Skin of body (tissue), 2 donors: ENCODE results near the gene HERC4. TPM values are rescaled to one million over a fixed set of nuclear protein-coding genes. Genes with fewer than 3 reads are reported as not detected.

Experiments used
- DNase-seq: peaks from one replicate; lab custom pipeline; 2025; lab: John Stamatoyannopoulos, UW
- total RNA-seq: library from RNA; depleted of rRNA; stranded (reverse); fragments of >200 nt; gene quantifications from one replicate; pipeline ENCODE4 v1.2.3, GENCODE V29; 2014

HERC4 gene, protein sequence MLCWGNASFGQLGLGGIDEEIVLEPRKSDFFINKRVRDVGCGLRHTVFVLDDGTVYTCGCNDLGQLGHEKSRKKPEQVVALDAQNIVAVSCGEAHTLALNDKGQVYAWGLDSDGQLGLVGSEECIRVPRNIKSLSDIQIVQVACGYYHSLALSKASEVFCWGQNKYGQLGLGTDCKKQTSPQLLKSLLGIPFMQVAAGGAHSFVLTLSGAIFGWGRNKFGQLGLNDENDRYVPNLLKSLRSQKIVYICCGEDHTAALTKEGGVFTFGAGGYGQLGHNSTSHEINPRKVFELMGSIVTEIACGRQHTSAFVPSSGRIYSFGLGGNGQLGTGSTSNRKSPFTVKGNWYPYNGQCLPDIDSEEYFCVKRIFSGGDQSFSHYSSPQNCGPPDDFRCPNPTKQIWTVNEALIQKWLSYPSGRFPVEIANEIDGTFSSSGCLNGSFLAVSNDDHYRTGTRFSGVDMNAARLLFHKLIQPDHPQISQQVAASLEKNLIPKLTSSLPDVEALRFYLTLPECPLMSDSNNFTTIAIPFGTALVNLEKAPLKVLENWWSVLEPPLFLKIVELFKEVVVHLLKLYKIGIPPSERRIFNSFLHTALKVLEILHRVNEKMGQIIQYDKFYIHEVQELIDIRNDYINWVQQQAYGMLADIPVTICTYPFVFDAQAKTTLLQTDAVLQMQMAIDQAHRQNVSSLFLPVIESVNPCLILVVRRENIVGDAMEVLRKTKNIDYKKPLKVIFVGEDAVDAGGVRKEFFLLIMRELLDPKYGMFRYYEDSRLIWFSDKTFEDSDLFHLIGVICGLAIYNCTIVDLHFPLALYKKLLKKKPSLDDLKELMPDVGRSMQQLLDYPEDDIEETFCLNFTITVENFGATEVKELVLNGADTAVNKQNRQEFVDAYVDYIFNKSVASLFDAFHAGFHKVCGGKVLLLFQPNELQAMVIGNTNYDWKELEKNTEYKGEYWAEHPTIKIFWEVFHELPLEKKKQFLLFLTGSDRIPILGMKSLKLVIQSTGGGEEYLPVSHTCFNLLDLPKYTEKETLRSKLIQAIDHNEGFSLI
- total RNA-seq = 77.9 TPM

DNA sequence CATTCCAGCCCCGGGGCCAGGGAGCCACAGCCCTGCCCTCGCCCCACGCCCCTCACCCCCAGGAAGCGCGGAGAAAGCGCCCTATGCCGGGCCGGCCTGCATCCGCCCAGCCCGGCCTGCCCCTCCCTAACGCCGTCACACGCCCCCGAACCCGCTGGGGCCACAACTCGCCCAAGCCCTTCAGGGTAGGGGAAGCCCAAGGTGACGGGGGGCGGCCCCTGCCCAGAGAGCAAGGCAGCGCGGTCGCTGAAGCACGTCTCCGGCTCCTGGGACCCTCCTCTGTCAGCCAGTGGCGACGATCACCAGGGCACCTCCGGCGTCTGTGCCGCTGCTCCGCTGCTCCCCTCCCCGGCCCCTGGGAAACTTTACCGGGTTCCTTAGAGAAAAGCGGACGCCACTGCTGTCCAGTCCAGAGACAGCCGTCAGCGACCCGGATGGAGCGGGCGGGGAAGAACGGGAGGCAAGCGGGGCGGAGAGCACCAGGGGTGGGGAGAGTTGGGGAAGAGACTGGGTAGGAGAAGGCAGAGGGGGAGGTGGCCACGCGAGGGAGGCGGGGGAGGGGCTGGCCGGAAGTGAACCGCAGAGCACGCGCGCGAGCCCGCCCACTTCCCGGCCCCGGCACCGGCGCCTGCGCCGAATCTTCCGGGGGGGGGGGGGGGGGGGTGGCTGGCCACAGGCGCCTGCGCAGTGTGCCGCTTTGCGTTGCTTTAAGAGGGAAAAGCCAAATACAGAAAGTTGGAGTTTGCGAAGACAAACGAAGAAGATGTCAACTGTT, at the start of gene HERC4:
Gene HERC4 (minus strand): TSS at position 509 of the 775 bp plus-strand sequence. CDS start 2,175 bp downstream, outside the sequence.
- peak; percentile 94 for DNase-seq

DNA sequence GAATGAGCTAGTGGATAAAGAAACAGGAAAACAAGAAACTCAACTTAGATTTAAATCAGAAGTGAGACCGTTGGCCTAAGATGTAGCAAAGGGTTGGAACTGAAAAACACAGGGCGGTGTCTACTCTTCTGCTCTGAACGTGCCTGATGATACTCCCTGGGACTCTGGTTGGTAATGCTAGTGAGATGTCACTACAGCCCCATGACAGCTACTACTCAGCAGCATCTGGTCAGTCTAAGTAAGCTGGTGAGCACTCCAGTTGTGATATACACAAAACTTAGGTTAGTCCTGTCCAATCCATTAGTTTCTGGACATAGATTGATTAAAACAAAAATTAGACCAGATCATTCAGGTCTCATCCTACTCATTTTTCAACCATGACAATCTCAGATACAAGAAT, 49.6 kb upstream of the HERC4 start:
- no peak for DNase-seq

DNA sequence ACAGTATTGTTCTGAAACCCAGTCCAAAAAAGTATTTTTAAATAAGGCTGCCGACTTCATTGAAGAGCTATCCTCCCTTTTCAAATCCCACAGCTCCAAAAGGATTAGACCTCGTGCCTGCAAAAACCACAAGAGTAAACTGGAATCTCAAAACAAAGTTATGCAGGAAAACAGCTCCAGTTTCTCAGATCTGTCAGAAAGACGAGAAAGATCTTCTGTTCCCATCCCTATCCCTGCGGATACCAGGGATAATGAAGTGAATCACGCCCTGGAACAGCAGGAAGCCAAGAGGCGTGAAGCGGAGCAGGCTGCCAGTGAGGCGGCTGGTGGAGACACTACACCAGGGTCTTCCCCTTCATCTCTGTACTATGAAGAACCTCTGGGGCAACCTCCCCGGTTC, 46.8 kb upstream of the HERC4 start:
- no peak for DNase-seq

DNA sequence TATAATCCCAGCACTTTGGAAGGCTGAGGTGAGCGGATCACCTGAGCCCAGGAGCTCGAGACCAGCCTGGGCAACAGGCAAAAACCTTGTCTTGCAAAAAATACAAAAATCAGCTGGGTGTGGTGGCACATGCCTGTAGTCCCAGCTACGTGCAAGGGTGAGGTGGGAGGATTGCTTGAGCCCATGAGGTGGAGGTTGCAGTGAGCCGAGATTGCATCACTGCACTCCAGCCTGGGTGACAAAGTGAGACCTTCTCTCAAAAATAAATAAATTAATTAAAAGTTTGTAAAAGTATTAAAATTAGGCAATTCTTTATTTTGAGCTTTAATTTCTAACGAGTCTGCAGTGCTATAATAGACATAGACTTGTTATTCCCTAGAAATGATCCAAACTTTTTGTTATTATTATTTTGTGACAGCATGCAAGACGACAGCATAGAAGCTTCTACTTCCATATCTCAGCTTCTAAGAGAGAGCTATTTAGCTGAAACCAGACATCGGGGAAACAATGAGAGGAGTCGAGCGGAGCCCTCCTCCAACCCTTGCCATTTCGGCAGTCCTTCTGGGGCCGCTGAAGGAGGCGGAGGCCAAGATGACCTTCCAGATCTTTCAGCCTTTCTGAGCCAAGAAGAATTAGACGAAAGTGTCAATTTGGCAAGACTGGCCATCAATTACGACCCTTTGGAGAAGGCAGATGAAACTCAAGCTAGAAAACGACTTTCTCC, 46.1 kb upstream of the HERC4 start:
- no peak for DNase-seq

DNA sequence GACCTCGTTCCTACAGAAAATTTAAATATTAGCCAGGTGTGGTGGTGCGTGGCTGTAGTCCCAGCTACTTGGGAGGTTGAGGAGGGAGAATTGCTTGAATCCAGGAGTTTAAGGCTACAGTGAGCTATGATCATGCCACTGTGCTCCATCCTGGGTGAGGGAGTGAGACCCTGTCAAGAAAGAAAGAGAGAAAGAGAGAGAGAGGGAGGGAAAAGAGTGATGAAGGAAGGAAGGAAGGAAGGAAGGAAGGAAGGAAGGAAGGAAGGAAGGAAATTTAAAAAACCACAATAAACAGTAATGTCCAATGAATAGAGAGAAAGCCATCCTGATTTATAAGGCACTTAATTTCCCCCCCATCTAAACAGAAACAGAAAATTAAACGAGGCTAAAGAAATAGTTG, 43.6 kb upstream of the HERC4 start:
- no peak for DNase-seq

DNA sequence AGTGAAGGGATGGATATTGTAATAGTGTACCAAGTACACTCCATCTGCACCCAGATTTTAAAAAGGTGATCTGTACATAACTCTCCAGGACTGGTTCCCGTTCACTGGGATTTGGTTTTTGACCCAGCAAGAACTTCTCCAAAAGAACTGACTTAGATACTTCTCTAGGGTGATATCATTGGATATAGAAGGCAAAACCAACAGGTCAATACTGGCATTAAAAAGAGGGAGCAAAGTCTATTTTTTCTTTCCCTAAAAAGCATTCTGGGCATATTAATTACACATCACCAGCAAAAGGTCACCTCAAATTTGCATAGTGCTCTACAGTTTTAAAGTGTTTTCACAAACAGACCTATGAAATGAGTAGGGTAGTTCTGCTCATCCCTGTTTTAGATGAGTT, 37.8 kb upstream of the HERC4 start:
- no peak for DNase-seq

DNA sequence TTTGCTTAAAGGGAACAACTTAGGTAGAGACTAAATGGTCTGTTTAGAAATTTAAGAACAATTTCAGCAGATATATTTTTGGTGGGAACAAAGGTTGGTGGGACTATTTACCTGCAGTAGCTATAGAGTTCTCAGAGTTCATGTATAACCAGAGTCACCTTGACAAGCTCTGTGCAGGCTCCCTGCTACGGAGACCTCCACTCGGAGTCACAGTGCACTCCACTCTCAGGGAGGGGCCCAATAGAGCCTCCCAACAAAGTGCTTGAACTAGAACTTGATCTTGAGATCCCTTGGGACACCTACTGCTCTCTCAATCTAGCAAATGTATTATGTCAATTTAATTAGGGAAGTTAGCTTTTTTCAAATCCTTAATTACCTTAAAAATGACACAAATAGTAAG, 36.5 kb upstream of the HERC4 start:
- no peak for DNase-seq

DNA sequence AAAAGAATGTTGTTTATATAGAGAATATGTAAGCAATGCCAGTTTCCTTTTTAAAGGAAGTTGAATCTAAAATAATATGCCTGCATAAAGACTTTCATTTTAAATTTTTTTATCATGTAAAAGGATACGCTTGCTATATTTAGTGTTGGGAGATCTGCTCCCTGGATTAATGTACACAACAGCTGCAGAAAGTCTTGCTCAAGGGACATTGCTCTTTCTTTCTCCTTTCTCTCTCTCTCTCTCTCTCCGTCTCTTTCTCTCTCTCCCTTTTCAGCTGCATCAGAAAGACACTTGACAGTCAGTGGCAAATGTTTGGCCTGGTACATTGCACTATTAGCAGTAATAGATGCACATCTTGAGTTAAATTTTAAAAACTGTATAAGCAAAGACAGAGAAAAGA, 34.9 kb upstream of the HERC4 start:
- peak; percentile 21 for DNase-seq

DNA sequence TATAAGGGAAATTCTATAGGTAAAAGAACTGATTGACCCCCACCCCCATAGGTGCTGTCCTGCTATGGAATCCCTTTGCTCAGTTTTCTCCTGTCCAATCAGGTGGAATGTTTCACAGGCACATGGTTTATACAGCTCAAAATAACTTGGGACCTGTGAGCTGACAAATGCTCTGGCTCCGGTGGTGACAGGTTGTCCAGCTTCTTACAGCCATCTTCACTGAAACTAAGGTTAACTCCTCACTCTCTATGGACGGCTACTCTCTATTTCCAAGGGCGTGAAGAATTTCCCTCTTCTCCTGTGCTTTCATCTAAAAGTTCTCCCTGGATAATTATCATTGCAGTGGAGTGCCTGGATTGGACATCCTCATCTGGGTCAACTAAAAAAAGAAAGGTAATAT, 34.2 kb upstream of the HERC4 start, which contains the start of gene MYPN:
Gene MYPN (plus strand): TSS at position 158 of the 400 bp plus-strand sequence. CDS start 11,951 bp downstream, outside the sequence.
- no peak for DNase-seq

DNA sequence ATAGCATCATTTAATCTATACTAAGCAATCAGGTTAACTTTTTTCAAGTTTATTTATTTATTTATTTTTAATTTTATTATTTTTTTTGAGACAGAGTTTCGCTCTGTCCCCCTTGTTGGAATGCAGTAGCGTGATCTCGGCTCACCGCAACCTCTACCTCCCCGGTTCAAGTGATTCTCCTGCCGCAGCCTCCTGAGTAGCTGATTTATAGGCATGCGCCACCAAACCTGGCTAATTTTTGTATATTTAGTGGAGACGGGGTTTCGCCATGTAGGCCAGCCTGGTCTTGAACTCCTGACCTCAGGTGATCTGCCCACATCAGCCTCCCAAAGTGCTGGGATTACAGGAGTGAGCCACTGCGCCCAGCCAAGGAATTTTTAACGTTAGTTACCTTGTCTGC, 33.6 kb upstream of the HERC4 start:
- no peak for DNase-seq

DNA sequence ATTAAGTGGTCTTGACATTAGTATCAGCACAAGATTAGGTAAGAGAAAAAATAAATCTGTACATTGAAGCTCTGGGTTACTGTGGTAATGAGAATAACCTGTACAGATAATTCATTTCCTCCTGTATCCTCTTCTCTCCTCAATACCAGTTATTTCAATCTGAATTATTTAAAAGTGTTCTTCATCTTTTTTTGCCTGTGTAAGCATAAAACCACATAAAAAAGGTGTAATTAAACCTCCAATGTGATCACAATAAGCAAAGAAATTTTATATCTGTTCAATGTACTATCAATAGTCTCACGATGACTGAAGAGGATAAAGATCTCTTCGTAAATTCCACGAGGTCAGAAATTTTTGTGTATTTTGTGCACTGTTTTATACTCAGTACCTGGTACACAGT, 33.0 kb upstream of the HERC4 start:
- DNase-seq = no peak

DNA sequence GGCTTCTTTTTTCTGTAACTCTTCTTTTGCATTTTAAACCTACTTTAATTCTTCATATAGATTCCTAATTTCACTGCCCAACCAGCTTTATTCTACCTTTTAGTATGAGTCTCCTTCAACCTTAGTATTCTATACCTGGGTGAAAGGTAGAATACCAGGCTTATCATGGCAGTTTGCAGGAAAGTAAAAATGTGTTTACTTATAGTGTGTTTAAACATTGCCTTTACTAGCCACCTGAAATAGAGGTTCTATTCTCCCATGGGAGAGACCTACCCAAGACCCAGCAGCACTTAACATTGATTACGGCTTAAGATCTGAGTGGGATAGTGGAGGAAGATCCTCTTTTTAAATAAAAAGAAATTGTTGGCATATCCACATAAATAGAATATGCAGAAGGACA, 32.6 kb upstream of the HERC4 start:
- DNase-seq = no peak

DNA sequence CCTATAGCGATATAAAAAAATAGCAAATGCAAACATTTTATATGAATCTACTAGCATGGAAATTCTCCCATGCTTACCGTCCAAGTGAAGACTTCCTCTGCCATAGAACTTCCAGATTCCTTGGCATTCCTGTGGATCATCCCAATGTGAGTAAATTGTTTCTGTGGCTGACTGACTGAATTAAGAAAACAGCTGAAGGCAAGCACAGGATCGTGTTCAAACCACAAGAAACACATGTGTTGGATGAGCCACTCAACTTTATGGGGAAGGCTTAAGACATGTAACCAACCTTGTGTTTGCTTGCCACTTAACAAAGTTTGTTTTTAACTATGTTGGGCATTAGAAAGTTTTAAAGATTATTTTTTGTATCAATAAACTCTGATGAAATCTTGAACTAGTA, 31.6 kb upstream of the HERC4 start:
- DNase-seq = peak; percentile 44

DNA sequence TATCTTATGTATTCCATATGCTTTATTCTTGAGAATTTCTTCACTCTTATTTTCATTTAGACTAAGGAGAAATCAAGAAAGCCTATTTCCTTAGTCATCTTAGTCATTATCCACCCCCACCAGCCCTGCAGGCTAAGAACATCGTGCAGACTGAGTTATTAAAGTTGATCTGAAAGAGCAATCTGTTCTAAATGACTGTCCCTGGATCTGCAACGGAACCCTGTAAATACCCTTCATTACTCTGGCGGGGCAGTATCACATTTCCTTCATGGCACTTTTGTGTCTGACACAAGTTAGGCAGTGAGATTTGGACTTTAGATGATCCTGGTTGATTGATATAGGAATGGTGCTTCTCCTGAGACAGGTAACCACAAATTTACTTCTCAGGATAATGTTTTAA, 30.7 kb upstream of the HERC4 start:
- DNase-seq = no peak

DNA sequence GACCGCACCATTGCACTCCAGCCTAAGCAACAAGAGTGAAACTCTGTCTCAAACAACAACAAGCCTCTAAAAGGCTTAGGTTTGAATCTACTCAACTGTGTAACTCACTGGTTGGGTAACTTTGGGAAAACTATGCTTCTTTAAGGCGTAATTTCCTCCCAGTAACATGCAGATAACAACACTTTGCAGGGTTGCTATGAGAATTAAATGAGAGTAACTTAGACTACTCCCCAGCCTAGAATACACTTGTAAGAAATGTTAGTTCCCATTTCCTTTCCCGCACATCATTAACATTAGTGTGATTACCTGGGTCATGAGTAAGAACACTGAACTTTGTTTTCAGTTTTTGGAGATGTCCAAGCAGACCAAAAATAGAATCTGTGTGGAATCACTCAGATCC, 28.8 kb upstream of the HERC4 start:
- no peak for DNase-seq

DNA sequence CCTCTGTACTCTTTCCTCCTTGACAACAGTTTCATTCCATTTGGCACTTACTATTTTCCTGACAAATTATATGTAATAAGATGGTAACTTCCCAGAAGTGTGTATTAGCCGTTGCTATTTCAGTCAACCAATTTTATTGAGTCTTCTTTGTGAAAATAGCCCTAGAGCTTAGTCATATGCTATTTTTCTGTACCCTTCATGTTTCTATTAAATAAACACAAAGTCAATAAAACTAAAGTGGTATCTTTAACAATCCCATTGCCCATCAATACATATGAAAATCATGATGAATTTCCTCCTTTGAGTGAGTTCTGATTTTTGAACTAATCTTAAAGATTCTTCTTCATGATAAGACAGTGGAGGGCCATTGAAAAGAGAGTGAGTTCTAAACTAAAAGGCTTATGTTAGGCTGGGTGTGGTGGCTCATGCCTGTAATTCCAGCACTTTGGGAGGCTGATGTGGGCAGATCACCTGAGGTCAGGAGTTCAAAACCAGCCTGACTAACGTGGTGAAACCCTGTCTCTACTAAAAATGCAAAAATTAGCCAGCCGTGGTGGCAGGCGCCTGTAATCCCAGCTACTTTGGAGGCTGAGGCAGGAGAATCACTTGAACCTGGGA, 28.3 kb upstream of the HERC4 start:
- no peak for DNase-seq

DNA sequence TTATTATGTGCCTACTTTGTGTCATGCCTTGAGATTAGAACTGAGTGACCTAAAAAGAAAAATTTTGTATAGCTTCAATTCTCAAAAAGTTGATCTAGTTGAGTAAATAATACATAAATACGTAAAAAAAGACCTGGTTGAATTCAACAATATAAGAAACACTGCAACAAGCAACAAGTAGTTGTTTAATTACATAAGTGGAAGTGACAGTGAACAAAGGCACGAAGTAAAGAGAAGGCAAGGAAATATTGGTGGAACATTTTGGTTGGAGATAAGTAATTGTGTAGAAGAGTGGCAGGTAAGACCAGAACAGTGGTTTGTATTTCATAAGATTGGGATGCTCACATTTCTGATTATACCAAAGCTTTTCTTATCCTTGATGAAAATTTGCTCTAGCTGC, 26.0 kb upstream of the HERC4 start:
- DNase-seq = no peak

DNA sequence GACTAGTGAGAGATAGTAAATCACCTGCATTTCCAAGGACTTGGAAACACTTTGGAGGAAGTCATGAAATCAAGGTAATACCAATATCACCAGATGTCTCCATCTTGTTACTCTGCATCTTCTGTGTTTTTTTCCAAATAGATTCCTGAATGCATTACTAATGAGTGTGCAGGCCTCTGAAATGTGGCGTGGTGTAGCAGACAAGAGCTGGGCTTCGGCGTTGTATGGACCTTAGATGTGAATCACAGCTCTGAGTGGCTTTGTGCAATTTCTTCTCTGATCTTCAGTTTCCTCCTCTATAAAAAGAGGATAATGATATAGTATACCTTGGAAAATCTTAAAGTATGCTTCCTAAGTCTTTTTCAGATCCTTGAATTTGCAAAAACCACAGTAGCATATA, 24.7 kb upstream of the HERC4 start:
- DNase-seq = no peak

DNA sequence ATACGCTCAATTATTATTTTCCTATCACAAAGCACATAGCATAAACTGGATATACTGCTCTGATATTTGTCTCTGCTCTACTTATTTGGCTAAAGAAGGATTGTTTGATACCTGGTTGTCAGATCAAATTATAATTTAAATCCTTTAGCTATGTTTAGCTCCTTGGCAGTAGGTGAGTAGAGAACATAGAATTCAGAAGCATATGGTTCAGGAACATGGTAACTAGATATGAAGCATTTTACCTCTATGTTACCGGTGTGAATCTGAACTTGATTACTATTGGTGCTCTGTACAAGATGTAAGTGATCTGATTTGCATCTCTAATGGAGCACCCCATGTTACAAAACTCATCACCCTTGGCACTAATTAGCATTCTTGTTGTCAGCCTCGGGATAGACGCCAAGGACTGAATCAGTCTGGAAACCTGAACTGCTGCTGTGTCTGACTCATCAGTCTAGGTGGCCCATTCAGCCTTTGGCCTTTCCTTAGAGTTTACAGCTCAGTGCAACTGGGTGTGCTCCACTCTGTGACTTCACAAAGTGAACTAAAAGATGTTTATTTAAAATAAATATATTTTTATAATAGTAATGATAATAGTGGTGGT, 21.9 kb upstream of the HERC4 start:
- DNase-seq = no peak

DNA sequence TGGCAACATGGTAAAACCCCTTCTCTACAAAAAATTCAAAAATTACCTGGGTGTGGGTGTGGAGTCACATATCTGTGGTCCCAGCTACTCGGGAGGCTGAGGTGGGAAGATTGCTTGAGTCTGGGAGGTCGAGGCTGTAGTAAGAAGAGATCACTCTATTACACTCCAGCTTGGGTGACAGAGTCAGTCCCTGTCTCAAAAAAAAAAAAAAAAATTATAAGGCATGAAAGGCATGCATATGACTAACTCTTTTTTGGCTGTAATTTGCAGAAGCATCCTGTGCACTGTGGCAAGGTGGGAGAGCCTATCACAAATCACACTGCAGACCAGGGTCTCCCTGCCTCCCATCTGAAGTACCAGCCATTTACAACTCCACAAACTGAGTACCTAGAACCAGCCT, 20.1 kb upstream of the HERC4 start:
- no peak for DNase-seq
